Suppressor macrophage (primary cell): ENCODE results near the gene MMEL1.

Experiments used
- DNase-seq, 4 experiments: peaks; one replicate each; pipeline ENCODE4 v3.0.0-alpha.2; 2020 to 2022

Gene MMEL1

DNA sequence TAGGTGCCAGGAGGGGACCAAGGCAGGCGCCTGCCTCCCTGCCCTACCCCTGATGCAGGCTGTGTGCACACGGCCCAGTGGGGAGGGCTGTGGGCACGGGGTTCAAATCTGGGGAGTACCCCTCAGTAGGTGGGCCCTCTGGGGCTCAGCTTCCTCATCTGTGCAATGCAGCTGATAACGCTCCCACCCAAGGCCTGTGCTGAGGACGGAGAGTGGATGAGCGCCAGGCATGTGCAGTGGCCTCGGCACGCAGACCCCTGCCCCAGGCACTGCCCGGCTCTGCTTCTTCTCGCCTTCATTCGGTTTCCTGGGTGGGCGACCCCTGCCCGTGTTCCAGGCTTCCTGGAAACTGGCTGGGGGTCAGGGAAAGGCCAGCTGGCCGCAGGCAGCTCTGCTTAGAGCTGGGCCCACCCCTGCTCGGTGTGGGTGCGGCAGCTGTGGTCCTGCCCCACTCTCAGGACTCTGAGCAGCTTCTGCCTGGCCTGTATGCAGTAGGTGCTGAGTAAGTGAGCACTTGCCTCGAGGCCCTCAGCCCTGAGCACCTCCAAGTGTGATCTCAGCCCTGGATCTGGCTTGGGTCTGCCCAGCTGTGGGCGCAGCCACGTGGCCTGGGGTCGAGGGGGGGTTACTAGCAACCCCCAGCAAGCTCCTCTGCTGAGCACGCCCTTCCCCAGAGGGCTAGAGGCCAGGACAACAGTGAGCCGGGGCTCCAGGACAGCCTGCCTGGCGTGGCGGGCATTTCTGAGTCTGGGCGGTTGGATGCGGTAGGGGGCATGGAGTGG lies 88.5 kb downstream of the MMEL1 start:
- DNase-seq: no peak

DNA sequence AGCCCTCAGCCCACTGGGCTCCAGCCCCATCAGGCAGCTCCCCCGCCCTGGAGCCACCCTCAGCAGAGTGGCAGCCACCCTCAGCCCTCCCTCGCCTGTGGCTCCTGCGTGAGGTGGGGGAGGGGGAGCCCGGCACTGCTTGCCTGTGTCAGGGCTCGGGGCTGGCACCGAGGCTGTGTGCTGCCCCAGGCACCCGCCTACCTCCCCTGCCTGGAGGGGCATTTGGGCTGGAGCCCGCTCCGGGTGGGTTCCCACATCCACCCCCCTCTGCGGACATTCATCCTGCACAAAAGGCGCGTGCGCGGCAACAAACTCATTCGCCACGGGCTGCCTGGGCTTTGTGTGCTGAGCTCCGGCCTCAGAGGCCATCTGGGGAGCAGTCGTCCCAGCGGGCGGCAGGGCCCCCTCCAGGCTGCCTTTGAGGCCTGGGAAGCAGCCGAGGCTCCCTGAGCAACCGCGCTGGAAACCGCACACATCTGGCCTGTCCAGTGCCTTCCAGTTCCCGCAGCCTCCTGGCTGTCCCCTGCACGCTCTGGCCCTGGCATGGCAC lies 89.2 kb downstream of the MMEL1 start:
- no peak for DNase-seq

- no peak for DNase-seq
These were observed 90.4 kb downstream of the MMEL1 start for GRCh38 chr1:2542246-2542915.

DNA sequence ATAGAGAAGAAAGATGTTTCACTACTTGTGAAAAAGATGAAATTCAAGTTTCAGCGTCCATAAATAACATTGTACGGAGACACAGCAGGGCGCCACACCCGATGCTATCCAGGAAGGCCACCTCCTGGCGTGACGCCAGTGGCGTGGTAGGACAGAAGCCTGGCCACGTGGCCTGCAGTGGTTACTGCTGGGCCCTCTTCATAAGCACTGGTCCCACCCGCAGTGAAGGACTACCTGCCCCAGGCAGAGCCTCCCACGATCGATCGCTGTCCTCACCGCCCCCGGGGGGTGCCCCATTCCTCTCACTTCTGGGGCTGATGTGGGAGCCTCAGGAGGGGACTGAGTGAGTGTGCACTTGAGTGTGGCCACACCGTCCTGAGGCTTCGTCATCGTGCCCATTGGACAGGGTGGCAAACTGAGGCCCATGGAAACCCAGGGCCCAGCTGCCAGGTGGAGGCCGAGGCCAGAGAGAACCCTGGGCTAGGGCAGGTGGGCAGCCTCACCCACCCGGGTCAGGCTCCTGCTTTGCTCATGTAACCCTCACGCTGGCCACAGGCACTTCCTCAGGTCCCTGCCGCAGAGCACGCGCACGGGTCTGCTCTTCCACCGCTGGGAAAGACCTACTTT lies 91.1 kb downstream of the MMEL1 start:
- DNase-seq: no peak

DNA sequence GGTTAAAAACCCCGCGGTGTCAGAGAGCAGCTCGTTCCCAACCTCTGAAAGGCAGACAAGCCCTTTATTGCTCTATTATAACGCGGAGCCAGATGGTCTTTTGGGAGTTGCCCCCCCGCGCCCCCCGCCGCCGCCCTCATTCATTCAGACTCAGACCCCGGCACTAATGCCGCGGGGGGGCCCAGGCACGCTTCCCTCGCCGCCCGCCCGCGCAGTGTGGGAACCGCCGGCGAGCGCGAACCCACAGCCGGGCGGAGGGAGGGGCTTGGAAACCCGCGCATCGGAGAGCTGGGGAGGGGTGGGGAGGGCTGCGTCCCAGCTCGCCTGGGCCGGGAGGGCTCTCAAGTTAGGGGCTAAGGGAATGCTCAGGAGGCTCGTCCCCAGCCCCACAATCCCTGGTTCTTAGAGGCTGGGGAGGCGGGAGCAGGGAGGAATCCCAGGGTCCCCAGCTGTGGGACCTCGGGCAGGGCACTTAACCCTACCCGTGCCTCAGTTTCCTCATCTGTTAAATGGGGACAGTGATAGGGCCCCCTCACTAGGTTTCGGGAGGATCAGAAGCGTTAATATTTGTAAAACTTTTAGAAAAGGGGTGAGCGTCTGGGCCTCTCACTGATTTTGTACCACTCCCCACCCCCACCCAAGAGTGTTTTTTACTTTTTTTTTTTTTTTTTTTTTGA lies 91.9 kb downstream of the MMEL1 start:
- no peak for DNase-seq
